Neural cell (in vitro differentiated cells): Measurements from ENCODE around the gene PDLIM5. TPM values are rescaled to one million over a fixed set of nuclear protein-coding genes. Genes with fewer than 3 reads are reported as not detected.

ENCODE experiments used
- H2AFZ ChIP-seq: fragments of 200-600, 300-800 bp; sonication (generic), shearing (Covaris generic); 2 replicates; pipeline ENCODE4 v1.6.0; 2014; ENCODE audit warnings: low read depth, mild to moderate bottlenecking, antibody characterized with exemption, low read length, moderate library complexity
- H3F3A ChIP-seq: fragments of 200-600 bp; shearing (Covaris generic); 2 replicates; pipeline ENCODE4 v1.6.1; 2016; ENCODE audit warnings: mild to moderate bottlenecking, moderate library complexity, mixed read lengths, antibody characterized with exemption, low read length; ENCODE audit not compliant: insufficient read depth, poor library complexity, severe bottlenecking
- H3K27ac ChIP-seq: fragments of 200-600, 300-800 bp; sonication (generic), shearing (Covaris generic); 2 replicates; pipeline ENCODE4 v1.5.1; 2014; ENCODE audit warnings: mild to moderate bottlenecking, low read length, moderate library complexity
- H3K27me3 ChIP-seq: fragments of 300-800, 200-600 bp; sonication (generic), shearing (Covaris generic); 2 replicates; pipeline ENCODE4 v1.6.0; 2014; ENCODE audit warnings: mild to moderate bottlenecking, low read depth, low read length, moderate library complexity; ENCODE audit not compliant: insufficient read depth
- H3K36me3 ChIP-seq: fragments of 300-800, 200-600 bp; sonication (generic), shearing (Covaris generic); 2 replicates; pipeline ENCODE4 v1.5.1; 2014; ENCODE audit warnings: mild to moderate bottlenecking, antibody characterized with exemption, low read length, moderate library complexity; ENCODE audit not compliant: insufficient read depth
- H3K4me2 ChIP-seq: fragments of 300-800, 200-600 bp; sonication (generic), shearing (Covaris generic); 2 replicates; pipeline ENCODE4 v1.6.0; 2014; ENCODE audit warnings: mild to moderate bottlenecking, low read length
- H3K4me3 ChIP-seq: fragments of 300-800, 200-600 bp; sonication (generic), shearing (Covaris generic); 2 replicates; pipeline ENCODE4 v1.5.1; 2014; ENCODE audit warnings: mild to moderate bottlenecking, low read length, moderate library complexity
- H3K79me2 ChIP-seq: fragments of 200-600 bp; shearing (Covaris generic); replicated peaks from 2 replicates; pipeline ENCODE4 v1.6.0; 2014; ENCODE audit warnings: mild to moderate bottlenecking, low read length, moderate library complexity; ENCODE audit not compliant: insufficient read depth
- H3K9ac ChIP-seq: fragments of 300-800, 200-600 bp; sonication (generic), shearing (Covaris generic); 2 replicates; pipeline ENCODE4 v1.6.1; 2016; ENCODE audit warnings: mild to moderate bottlenecking, low read length, mixed read lengths
- H3K9me2 ChIP-seq: fragments of 200-600 bp; shearing (Covaris generic); 2 replicates; pipeline ENCODE4 v1.6.1; 2016; ENCODE audit warnings: mild to moderate bottlenecking, low read length, mixed read lengths; ENCODE audit not compliant: insufficient read depth
- H3K9me3 ChIP-seq: fragments of 200-600, 300-800 bp; sonication (generic), shearing (Covaris generic); 2 replicates; pipeline ENCODE4 v1.6.1; 2016; ENCODE audit warnings: mild to moderate bottlenecking, mixed run types, low read length, moderate library complexity, mixed read lengths
- H4K20me1 ChIP-seq: fragments of 200-600 bp; shearing (Covaris generic); 2 replicates; pipeline ENCODE4 v1.6.1; 2016; ENCODE audit warnings: mild to moderate bottlenecking, mixed run types; ENCODE audit not compliant: insufficient read depth
- CTCF ChIP-seq: fragments of 450-650 bp; IDR thresholded peaks from 2 replicates; pipeline ENCODE4 v1.5.1; 2014; ENCODE audit warnings: antibody characterized with exemption, mild to moderate bottlenecking, moderate library complexity; ENCODE audit not compliant: poor library complexity, severe bottlenecking
- EP300 ChIP-seq: fragments of 450-650 bp; conservative IDR thresholded peaks from 2 replicates; pipeline ENCODE4 v1.6.1; 2014; ENCODE audit warnings: antibody characterized with exemption, mild to moderate bottlenecking, moderate library complexity; ENCODE audit not compliant: poor library complexity, severe bottlenecking
- EZH2 ChIP-seq: fragments of 200-600, 300-800 bp; shearing (Covaris generic), sonication (generic); IDR thresholded peaks from 2 replicates; pipeline ENCODE4 v1.6.1; 2014; ENCODE audit warnings: antibody characterized with exemption, low read length, borderline replicate concordance, mild to moderate bottlenecking; ENCODE audit not compliant: insufficient read depth, poor library complexity, severe bottlenecking
- MXI1 ChIP-seq: fragments of 450-650 bp; conservative IDR thresholded peaks from 2 replicates; pipeline ENCODE4 v1.6.1; 2014; ENCODE audit warnings: antibody characterized with exemption, mild to moderate bottlenecking; ENCODE audit not compliant: poor library complexity, severe bottlenecking
- POLR2AphosphoS5 ChIP-seq: IDR thresholded peaks from 2 replicates; pipeline ENCODE4 v1.6.1; 2012
- RAD21 ChIP-seq: fragments of 450-650 bp; conservative IDR thresholded peaks from 2 replicates; pipeline ENCODE4 v1.6.1; 2014; ENCODE audit warnings: antibody characterized with exemption, mild to moderate bottlenecking, moderate library complexity
- REST ChIP-seq: IDR thresholded peaks from 2 replicates; pipeline ENCODE4 v1.6.1; 2012; ENCODE audit warnings: borderline replicate concordance
- SMC3 ChIP-seq: fragments of 450-650 bp; conservative IDR thresholded peaks from 2 replicates; pipeline ENCODE4 v1.6.1; 2014; ENCODE audit warnings: antibody characterized with exemption, mild to moderate bottlenecking, moderate library complexity; ENCODE audit not compliant: poor library complexity
- TAF1 ChIP-seq: IDR thresholded peaks from 2 replicates; pipeline ENCODE4 v1.6.1; 2012; ENCODE audit warnings: low read depth
- polyA plus RNA-seq: library from polyadenylated mRNA; depleted of rRNA; stranded (reverse); fragments of >200 nt; gene quantifications from 2 replicates; pipeline ENCODE4 v1.2.3, GENCODE V29; 2014

PDLIM5 gene
- polyA plus RNA-seq, 1 donor from 2014 or later: 1.6 TPM

- Histone ChIP-seq H3F3A (no peaks in the 10 kb centered on the region), H3K9me2 (no peaks in the 10 kb centered on the region), H3K4me3 (no peak overlapping the region), H3K36me3 (no peaks in the 10 kb centered on the region), H3K27ac (no peak overlapping the region), H2AFZ (no peak overlapping the region), H3K9ac (no peak overlapping the region), H3K9me3 (no peaks in the 10 kb centered on the region), H3K27me3 (no peaks in the 10 kb centered on the region), H4K20me1 (no peaks in the 10 kb centered on the region), H3K79me2 (no peaks in the 10 kb centered on the region), H3K4me2 (no peak overlapping the region)
- TF ChIP-seq REST (no peak), RAD21 (no peak), TAF1 (no peak), EP300 (no peak), EZH2 (no peak), CTCF (no peak), SMC3 (no peak), MXI1 (no peak), POLR2AphosphoS5 (no peak)
These were observed 65.3 kb downstream of the PDLIM5 start for GRCh38 chr4:94516999-94517398.

GRCh38 chr4:94517492-94517891, 65.8 kb downstream of the PDLIM5 start:
- H3K9me2 ChIP-seq: no peaks in the 10 kb centered on the region
- no peak overlapping the region for H3K9ac ChIP-seq
- no peak overlapping the region for H3K4me2 ChIP-seq
- TF ChIP-seq CTCF (no peak), MXI1 (no peak)
- H3K27me3 ChIP-seq: no peaks in the 10 kb centered on the region
- no peak overlapping the region for H3K27ac ChIP-seq
- no peaks in the 10 kb centered on the region for H3F3A ChIP-seq
- H2AFZ ChIP-seq: no peak overlapping the region
- no peaks in the 10 kb centered on the region for H4K20me1 ChIP-seq
- no peaks in the 10 kb centered on the region for H3K9me3 ChIP-seq
- no peak overlapping the region for H3K4me3 ChIP-seq
- no peaks in the 10 kb centered on the region for H3K79me2 ChIP-seq
- H3K36me3 ChIP-seq: no peaks in the 10 kb centered on the region
